ENCODE data around the gene ANKRD39. TPM values are rescaled to one million over a fixed set of nuclear protein-coding genes. Genes with fewer than 3 reads are reported as not detected.

Gene ANKRD39
- total and polyA plus RNA-seq, 2 of the 8 experiments (the other 6 are each of a cell fraction or from before 2014, with no cell fraction given), result 18.5 to 21.3 TPM

GRCh38 chr2:96884299-96885094 is 26.7 kb upstream of the ANKRD39 start (continued):
- TF ChIP-seq EP300 (IDR thresholded peaks at IDR 0.05; ENCODE audit: borderline replicate concordance in 1 of 2, low read depth in 2 of 2, low read length in 2 of 2) (no peak), ASH2L (IDR thresholded peaks at IDR 0.05; ENCODE audit: low read length) (no peak), KDM1A (IDR thresholded peaks at IDR 0.05; ENCODE audit: borderline replicate concordance, low read length) (no peak)

Data from H1 (cell line).